Stomach (tissue), 4 donors: ENCODE results near the gene FCN2.

ENCODE experiments used
- CTCF ChIP-seq, 7 experiments: fragments of 450-650 bp in 4 of 7; fragments of 200-600 bp in 3 of 7; sonication (generic) in 3 of 7; IDR thresholded peaks; one replicate each; pipeline ENCODE4 v1.5.1; 2016 to 2019; ENCODE audit warnings: antibody characterized with exemption in 7 of 7, control low read depth in 2 of 7, mild to moderate bottlenecking in 1 of 7
- EP300 ChIP-seq: sonication (generic); formaldehyde crosslinking; IDR thresholded peaks from one replicate; pipeline ENCODE4 v1.6.1; 2017; ENCODE audit warnings: antibody characterized with exemption
- POLR2A ChIP-seq, 4 donors: fragments of 450-650 bp; IDR thresholded peaks; one replicate each; pipeline ENCODE4 v1.6.1; 2016; ENCODE audit warnings: antibody characterized with exemption in 4 of 4, control low read depth in 2 of 4, mild to moderate bottlenecking in 1 of 4, moderate library complexity in 1 of 4

- TF ChIP-seq EP300: no peak
- TF ChIP-seq CTCF (IDR thresholded peaks at IDR 0.05): no peak
- no peak for TF ChIP-seq POLR2A (IDR thresholded peaks at IDR 0.05)
These were observed 14.5 kb downstream of the FCN2 start for GRCh38 chr9:134895097-134895496.
